ENCODE data around the gene GANC. TPM values are rescaled to one million over a fixed set of nuclear protein-coding genes. Genes with fewer than 3 reads are reported as not detected.
"Not testable (repeated sequence)": the region's sequence is repeated elsewhere in the genome, so short reads cannot be mapped to it uniquely, and the experiment has no call there.

GANC gene
- polyA plus RNA-seq, 3 donors = 14.5 to 24.4 (median 21.1) TPM

DNA sequence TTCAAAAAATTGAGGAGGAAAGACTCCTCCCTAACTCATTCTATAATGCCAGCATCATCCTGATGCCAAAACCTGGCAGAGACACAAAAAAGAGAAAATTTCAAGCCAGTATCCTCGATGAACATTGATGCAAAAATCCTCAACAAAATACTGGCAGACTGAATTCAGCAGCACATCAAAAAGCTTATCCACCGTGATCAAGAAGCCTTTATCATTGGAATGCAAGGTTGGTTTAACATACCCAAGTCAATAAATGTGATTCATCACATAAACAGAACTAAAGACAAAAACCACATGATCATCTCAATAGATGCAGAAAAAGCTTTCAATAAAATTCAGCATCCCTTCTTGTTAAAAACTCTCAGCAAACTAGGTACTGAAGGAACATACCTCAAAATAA, 62.1 kb downstream of the GANC start:
- peaks cover 0 to 1% (median 0%) of the 10 kb centered on the region in 3 donors for H3K27me3 Mint-ChIP-seq (ENCODE audit: low read depth in 3 of 3)
- 100% methylated on average over 2 of the region's 2 CpGs for WGBS (ENCODE audit: insufficient coverage)

GRCh38 chr15:42336650-42337049, 63.6 kb downstream of the GANC start:
- H3K9me3 Mint-ChIP-seq = peaks cover 10 to 19% (median 14%) of the 10 kb centered on the region in 7 donors
- H3K27ac ChIP-seq (ENCODE audit: low read depth in 1 of 2, low read length in 2 of 2); H3K4me3 ChIP-seq (replicated peaks in 1 of 3; ENCODE audit: low read depth in 2 of 3, low read length in 3 of 3); H3K27me3 Mint-ChIP-seq (ENCODE audit: low read depth in 3 of 3); H3K9ac ChIP-seq (ENCODE audit: insufficient read depth, low read length, poor library complexity, severe bottlenecking); H3K4me1 ChIP-seq (ENCODE audit: control insufficient read depth in 1 of 2, insufficient read depth in 2 of 2, low read length in 2 of 2); intact Hi-C loops (cut with micrococcal nuclease); H4K20me1 ChIP-seq (ENCODE audit: insufficient read depth, low read length); H3K79me2 ChIP-seq (ENCODE audit: insufficient read depth, low read length); H3K4me2 ChIP-seq (replicated peaks; ENCODE audit: extremely low read depth, low read length, poor library complexity, severe bottlenecking); H3K27ac Mint-ChIP-seq; H3K27me3 ChIP-seq (ENCODE audit: control insufficient read depth in 2 of 2, insufficient read depth in 2 of 2, low read length in 2 of 2); DNase-seq; H3K4me1 Mint-ChIP-seq; H3K4me3 Mint-ChIP-seq; H2AFZ ChIP-seq (ENCODE audit: insufficient read depth, low read depth, low read length, poor library complexity, severe bottlenecking): not testable (repeated sequence)
- no CpG with 5 or more reads among the region's 1 CpG for WGBS (ENCODE audit: insufficient coverage)
- Histone ChIP-seq H3K9me3 (replicated peaks in 1 of 2; ENCODE audit: control insufficient read depth in 1 of 2, insufficient read depth in 1 of 2, low read length in 2 of 2) (peaks cover 6 to 17% of the 10 kb centered on the region in 2 donors), H3K36me3 (replicated peaks in 1 of 2; ENCODE audit: control insufficient read depth in 1 of 2, insufficient read depth in 2 of 2, low read length in 2 of 2) (peaks cover 22 to 49% of the 10 kb centered on the region in 2 donors)
- peaks cover 38 to 51% of the 10 kb centered on the region in 2 donors for H3K36me3 Mint-ChIP-seq

More for the DNA sequence above, 62.1 kb downstream of the GANC start:
- Histone ChIP-seq H3K27ac (ENCODE audit: low read depth in 1 of 2, low read length in 2 of 2) (no peak overlapping the region), H3K4me1 (ENCODE audit: control insufficient read depth in 1 of 2, insufficient read depth in 2 of 2, low read length in 2 of 2) (no peaks in the 10 kb centered on the region), H3K27me3 (ENCODE audit: control insufficient read depth in 2 of 2, insufficient read depth in 2 of 2, low read length in 2 of 2) (no peaks in the 10 kb centered on the region), H3K9me3 (replicated peaks in 1 of 2; ENCODE audit: control insufficient read depth in 1 of 2, insufficient read depth in 1 of 2, low read length in 2 of 2) (peaks cover 6 to 17% of the 10 kb centered on the region in 2 donors), H3K36me3 (replicated peaks in 1 of 2; ENCODE audit: control insufficient read depth in 1 of 2, insufficient read depth in 2 of 2, low read length in 2 of 2) (peaks cover 27 to 57% of the 10 kb centered on the region in 2 donors), H2AFZ (ENCODE audit: insufficient read depth, low read depth, low read length, poor library complexity, severe bottlenecking) (no peak overlapping the region), H3K9ac (ENCODE audit: insufficient read depth, low read length, poor library complexity, severe bottlenecking) (no peak overlapping the region), H3K4me2 (replicated peaks; ENCODE audit: extremely low read depth, low read length, poor library complexity, severe bottlenecking) (no peak overlapping the region), H3K4me3 (replicated peaks in 1 of 3; ENCODE audit: low read depth in 2 of 3, low read length in 3 of 3) (no peak overlapping the region), H4K20me1 (ENCODE audit: insufficient read depth, low read length) (no peaks in the 10 kb centered on the region), H3K79me2 (ENCODE audit: insufficient read depth, low read length) (no peaks in the 10 kb centered on the region)
- no peak overlapping the region for H3K27ac Mint-ChIP-seq
- H3K9me3 Mint-ChIP-seq = peaks cover 12 to 19% (median 14%) of the 10 kb centered on the region in 7 donors
- TF ChIP-seq, protein P1, sequence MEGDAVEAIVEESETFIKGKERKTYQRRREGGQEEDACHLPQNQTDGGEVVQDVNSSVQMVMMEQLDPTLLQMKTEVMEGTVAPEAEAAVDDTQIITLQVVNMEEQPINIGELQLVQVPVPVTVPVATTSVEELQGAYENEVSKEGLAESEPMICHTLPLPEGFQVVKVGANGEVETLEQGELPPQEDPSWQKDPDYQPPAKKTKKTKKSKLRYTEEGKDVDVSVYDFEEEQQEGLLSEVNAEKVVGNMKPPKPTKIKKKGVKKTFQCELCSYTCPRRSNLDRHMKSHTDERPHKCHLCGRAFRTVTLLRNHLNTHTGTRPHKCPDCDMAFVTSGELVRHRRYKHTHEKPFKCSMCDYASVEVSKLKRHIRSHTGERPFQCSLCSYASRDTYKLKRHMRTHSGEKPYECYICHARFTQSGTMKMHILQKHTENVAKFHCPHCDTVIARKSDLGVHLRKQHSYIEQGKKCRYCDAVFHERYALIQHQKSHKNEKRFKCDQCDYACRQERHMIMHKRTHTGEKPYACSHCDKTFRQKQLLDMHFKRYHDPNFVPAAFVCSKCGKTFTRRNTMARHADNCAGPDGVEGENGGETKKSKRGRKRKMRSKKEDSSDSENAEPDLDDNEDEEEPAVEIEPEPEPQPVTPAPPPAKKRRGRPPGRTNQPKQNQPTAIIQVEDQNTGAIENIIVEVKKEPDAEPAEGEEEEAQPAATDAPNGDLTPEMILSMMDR (IDR thresholded peaks at IDR 0.05) = no peak
- no peaks in the 10 kb centered on the region for H3K4me1 Mint-ChIP-seq
- no peak overlapping the region for H3K4me3 Mint-ChIP-seq
- no peak for DNase-seq
- intact Hi-C loops (cut with micrococcal nuclease) = no loop called here
- peaks cover 41 to 54% of the 10 kb centered on the region in 2 donors for H3K36me3 Mint-ChIP-seq

DNA sequence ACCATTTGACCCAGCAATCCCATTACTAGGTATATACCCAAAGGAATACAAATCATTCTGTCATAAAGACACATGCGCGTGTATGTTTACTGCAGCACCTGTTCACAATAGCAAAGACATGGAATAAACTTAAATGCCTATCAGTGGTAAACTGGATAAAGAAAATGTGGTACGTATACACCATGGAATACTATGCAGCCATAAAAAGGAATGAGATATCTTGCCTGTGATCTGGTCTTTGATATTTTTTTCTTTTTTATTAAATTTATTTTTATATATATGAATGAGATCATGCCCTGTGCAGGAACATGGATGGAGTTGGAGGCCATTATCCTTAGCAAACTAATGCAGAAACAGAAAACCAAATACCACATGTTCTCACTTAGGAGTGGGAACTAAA, 64.1 kb downstream of the GANC start:
- intact Hi-C loops (cut with micrococcal nuclease); H3K27ac Mint-ChIP-seq; H4K20me1 ChIP-seq (ENCODE audit: insufficient read depth, low read length); H3K4me3 ChIP-seq (replicated peaks in 1 of 3; ENCODE audit: low read depth in 2 of 3, low read length in 3 of 3); H3K27me3 ChIP-seq (ENCODE audit: control insufficient read depth in 2 of 2, insufficient read depth in 2 of 2, low read length in 2 of 2); H3K9ac ChIP-seq (ENCODE audit: insufficient read depth, low read length, poor library complexity, severe bottlenecking); H3K4me1 Mint-ChIP-seq; H3K27me3 Mint-ChIP-seq (ENCODE audit: low read depth in 3 of 3); H3K4me2 ChIP-seq (replicated peaks; ENCODE audit: extremely low read depth, low read length, poor library complexity, severe bottlenecking); DNase-seq; H3K27ac ChIP-seq (ENCODE audit: low read depth in 1 of 2, low read length in 2 of 2); H2AFZ ChIP-seq (ENCODE audit: insufficient read depth, low read depth, low read length, poor library complexity, severe bottlenecking); H3K4me3 Mint-ChIP-seq; H3K79me2 ChIP-seq (ENCODE audit: insufficient read depth, low read length); H3K4me1 ChIP-seq (ENCODE audit: control insufficient read depth in 1 of 2, insufficient read depth in 2 of 2, low read length in 2 of 2): not testable (repeated sequence)
- WGBS (ENCODE audit: insufficient coverage) = no CpG with 5 or more reads among the region's 3 CpGs
- Histone ChIP-seq H3K9me3 (replicated peaks in 1 of 2; ENCODE audit: control insufficient read depth in 1 of 2, insufficient read depth in 1 of 2, low read length in 2 of 2) (peaks cover 6 to 17% of the 10 kb centered on the region in 2 donors), H3K36me3 (replicated peaks in 1 of 2; ENCODE audit: control insufficient read depth in 1 of 2, insufficient read depth in 2 of 2, low read length in 2 of 2) (peaks cover 25 to 49% of the 10 kb centered on the region in 2 donors)
- H3K9me3 Mint-ChIP-seq = peaks cover 10 to 19% (median 14%) of the 10 kb centered on the region in 7 donors
- H3K36me3 Mint-ChIP-seq = peaks cover 40 to 54% of the 10 kb centered on the region in 2 donors

Data from CD14-positive monocyte (primary cell).